Kidney (tissue), 14 donors: ENCODE measurements around the gene IL20. TPM values are rescaled to one million over a fixed set of nuclear protein-coding genes. Genes with fewer than 3 reads are reported as not detected.

Source experiments
- DNase-seq, 5 donors: peaks; one replicate each; pipeline ENCODE4 v3.0.0-alpha.2; 2013 to 2020
- FAIRE-seq: peaks from 2 replicates; lab custom pipeline; 2012; peaks lifted over from hg19 to GRCh38; lab: Jason Lieb, UNC
- H3K27ac ChIP-seq, 2 donors: one replicate each; pipeline ENCODE4 v1.7.0; 2013; ENCODE audit warnings: low read depth in 2 of 2, low read length in 2 of 2, inconsistent platforms in 1 of 2
- H3K27me3 ChIP-seq: one replicate; pipeline ENCODE4 v1.7.1; 2013; ENCODE audit warnings: low read length, inconsistent platforms; ENCODE audit not compliant: control insufficient read depth, insufficient read depth
- H3K36me3 ChIP-seq, 3 donors: one replicate each; pipeline versions ENCODE4 v1.7.0 to v1.7.1; 2013; ENCODE audit warnings: low read length in 3 of 3, control low read depth in 1 of 3, inconsistent platforms in 1 of 3; ENCODE audit not compliant: insufficient read depth in 3 of 3, control insufficient read depth in 2 of 3
- H3K4me1 ChIP-seq, 3 donors: one replicate each; pipeline versions ENCODE4 v1.7.0 to v1.7.1; 2013; ENCODE audit warnings: low read length in 3 of 3, inconsistent platforms in 1 of 3, low read depth in 1 of 3; ENCODE audit not compliant: control insufficient read depth in 2 of 3, insufficient read depth in 2 of 3
- H3K4me3 ChIP-seq, 3 donors: one replicate each; pipeline versions ENCODE4 v1.7.0 to v1.8.1; 2013; ENCODE audit warnings: low read length in 3 of 3, control low read depth in 1 of 3, inconsistent platforms in 1 of 3
- H3K9ac ChIP-seq, 3 donors: one replicate each; pipeline versions ENCODE4 v1.7.0 to v1.7.1; 2013; ENCODE audit warnings: low read length in 3 of 3, control low read depth in 1 of 3, inconsistent platforms in 1 of 3
- H3K9me3 ChIP-seq, 3 donors: one replicate each; pipeline versions ENCODE4 v1.7.0 to v1.7.1; 2013; ENCODE audit warnings: low read length in 3 of 3, control low read depth in 1 of 3, inconsistent platforms in 1 of 3; ENCODE audit not compliant: control insufficient read depth in 2 of 3, insufficient read depth in 1 of 3
- CTCF ChIP-seq: IDR thresholded peaks from 3 replicates; pipeline ENCODE4 v1.5.1; 2012; ENCODE audit warnings: mild to moderate bottlenecking, moderate library complexity, borderline replicate concordance; ENCODE audit not compliant: insufficient read depth; ENCODE audit errors: extremely low read depth
- intact Hi-C: fragments of 100-400 bp; cut with DNase I; formaldehyde crosslinking; loops from one replicate; pipeline ENCODE4 v1.11.1; 2022
- polyA plus RNA-seq: library from polyadenylated mRNA; stranded (reverse); fragments of 350-450 nt; fragmentation: Illumina TruSeq; extraction: RNeasy Lipid Tissue Mini Kit (QIAGEN cat#74804); gene quantifications from one replicate; pipeline ENCODE4 v1.2.3, GENCODE V29; 2014; ENCODE audit warnings: low read depth, low replicate concordance; ENCODE audit not compliant: insufficient read depth
- total RNA-seq: library from RNA; stranded (reverse); fragmentation: NEBNext Ultra II Directional; extraction: Animal tissue kit (Norgen Biotek cat#: 25700); gene quantifications from one replicate; pipeline ENCODE4 v1.2.1, GENCODE V29; 2021
- donor health status: control.
- donor health status: control.
- donor health status: control.
- donor health status: control.
- donor health status: control.
- donor health status: DM: yes; HTN: yes; CAD: no.
- donor health status: Normal renal cell carcinoma (clear cell type).

IL20 gene
- total and polyA plus RNA-seq, 2 donors from 2014 or later, result not detected

GRCh38 chr1:206828765-206829164, 36.7 kb upstream of the IL20 start:
- Histone ChIP-seq H3K4me1 (peaks cover 0 to 4% (median 0%) of the 10 kb centered on the region in 3 donors), H3K36me3 (no peaks in the 10 kb centered on the region), H3K4me3 (no peak overlapping the region), H3K27me3 (no peaks in the 10 kb centered on the region), H3K9ac (no peak overlapping the region), H3K9me3 (no peaks in the 10 kb centered on the region), H3K27ac (no peak overlapping the region)
- intact Hi-C loops, result no loop called here
- no peak for TF ChIP-seq CTCF
- DNase-seq, result no peak
- FAIRE-seq, result no peak

- intact Hi-C loops, result no loop called here
- DNase-seq, result no peak
- TF ChIP-seq CTCF, result no peak
- Histone ChIP-seq H3K36me3 (no peaks in the 10 kb centered on the region), H3K27ac (no peak overlapping the region), H3K9me3 (no peaks in the 10 kb centered on the region), H3K4me1 (peaks cover 0 to 5% (median 0%) of the 10 kb centered on the region in 3 donors), H3K27me3 (no peaks in the 10 kb centered on the region), H3K9ac (no peak overlapping the region), H3K4me3 (no peak overlapping the region)
- no peak for FAIRE-seq
Measured at GRCh38 chr1:206829282-206829681, 36.1 kb upstream of the IL20 start.

GRCh38 chr1:206829875-206830274, 35.5 kb upstream of the IL20 start:
- no peak overlapping the region for H3K27ac ChIP-seq
- H3K4me3 ChIP-seq, result no peak overlapping the region
- H3K9ac ChIP-seq, result no peak overlapping the region
- H3K4me1 ChIP-seq, result peaks cover 0 to 5% (median 0%) of the 10 kb centered on the region in 3 donors
- no peaks in the 10 kb centered on the region for H3K27me3 ChIP-seq
- H3K36me3 ChIP-seq, result no peaks in the 10 kb centered on the region
- H3K9me3 ChIP-seq, result no peaks in the 10 kb centered on the region
- intact Hi-C loops, result no loop called here
- TF ChIP-seq CTCF, result no peak
- DNase-seq (no peak), FAIRE-seq (no peak)

GRCh38 chr1:206831650-206832049, 33.8 kb upstream of the IL20 start:
- peaks cover 0 to 5% (median 0%) of the 10 kb centered on the region in 3 donors for H3K4me1 ChIP-seq
- no peaks in the 10 kb centered on the region for H3K9me3 ChIP-seq
- no peak overlapping the region for H3K9ac ChIP-seq
- no peak for TF ChIP-seq CTCF
- H3K4me3 ChIP-seq, result no peak overlapping the region
- no peak overlapping the region for H3K27ac ChIP-seq
- H3K36me3 ChIP-seq, result no peaks in the 10 kb centered on the region
- FAIRE-seq, result no peak
- no peaks in the 10 kb centered on the region for H3K27me3 ChIP-seq
- intact Hi-C loops, result no loop called here
- DNase-seq, result no peak
